Esophagus muscularis mucosa (tissue), 4 donors: Measurements from ENCODE around the gene PBX4. TPM values are rescaled to one million over a fixed set of nuclear protein-coding genes. Genes with fewer than 3 reads are reported as not detected.

ENCODE experiments used
- DNase-seq: peaks from one replicate; pipeline ENCODE4 v3.0.0-alpha.2; 2017; ENCODE audit errors: extremely low spot score
- H3K27ac ChIP-seq, 4 donors: fragments of 200-600 bp; sonication (generic); replicated peaks in 1 of 4; 1 replicate in 3 of 4; 2 replicates in 1 of 4; pipeline ENCODE4 v1.5.1; 2016 to 2019; ENCODE audit warnings: mild to moderate bottlenecking in 1 of 4
- H3K27me3 ChIP-seq, 4 donors: fragments of 200-600 bp; sonication (generic); one replicate each; pipeline versions ENCODE4 v1.5.1 to v1.6.0; 2016 to 2019
- H3K36me3 ChIP-seq, 4 donors: fragments of 200-600 bp; sonication (generic); one replicate each; pipeline ENCODE4 v1.5.1; 2016 to 2019
- H3K4me1 ChIP-seq, 4 donors: fragments of 200-600 bp; sonication (generic); one replicate each; pipeline ENCODE4 v1.5.1; 2016 to 2019
- H3K4me3 ChIP-seq, 4 donors: fragments of 200-600 bp; sonication (generic); 1 replicate in 2 of 4; 2 replicates in 2 of 4; pipeline ENCODE4 v1.5.1; 2016 to 2019; ENCODE audit warnings: mild to moderate bottlenecking in 4 of 4, moderate library complexity in 1 of 4
- H3K9me3 ChIP-seq, 4 donors: fragments of 200-600 bp; sonication (generic); 1 replicate in 3 of 4; 2 replicates in 1 of 4; pipeline ENCODE4 v1.5.1; 2016 to 2019
- CTCF ChIP-seq, 3 experiments: fragments of 200-600 bp in 2 of 3; fragments of 450-650 bp in 1 of 3; sonication (generic) in 2 of 3; IDR thresholded peaks; one replicate each; pipeline ENCODE4 v1.5.1; 2017 to 2019; ENCODE audit warnings: antibody characterized with exemption in 3 of 3, mild to moderate bottlenecking in 2 of 3, moderate library complexity in 1 of 3
- EP300 ChIP-seq: sonication (generic); formaldehyde crosslinking; IDR thresholded peaks from one replicate; pipeline ENCODE4 v1.6.1; 2017; ENCODE audit warnings: antibody characterized with exemption
- POLR2A ChIP-seq: fragments of 450-650 bp; IDR thresholded peaks from one replicate; pipeline ENCODE4 v1.6.1; 2017; ENCODE audit warnings: antibody characterized with exemption, moderate library complexity, mild to moderate bottlenecking, low read depth
- POLR2AphosphoS5 ChIP-seq, 2 donors: sonication (generic); formaldehyde crosslinking; IDR thresholded peaks; one replicate each; pipeline ENCODE4 v1.6.1; 2017; ENCODE audit warnings: antibody characterized with exemption in 2 of 2
- WGBS: methylation state at CpG from one replicate; pipeline ENCODE4 v1.1.5; 2018; 5-methylcytosine and 5-hydroxymethylcytosine counted together
- intact Hi-C: fragments of 100-400 bp; cut with DNase I; formaldehyde crosslinking; loops from one replicate; pipeline ENCODE4 v1.15.1; 2023
- total RNA-seq, 4 donors: library from RNA; depleted of rRNA; stranded (reverse); fragments of >200 nt; gene quantifications; one replicate each; pipeline versions ENCODE4 v1.1.0 to v1.2.1, GENCODE V29; 2016

PBX4 gene
- total RNA-seq, 4 donors from 2014 or later = 0.66 to 3.7 (median 0.98) TPM; not detected in 1

DNA sequence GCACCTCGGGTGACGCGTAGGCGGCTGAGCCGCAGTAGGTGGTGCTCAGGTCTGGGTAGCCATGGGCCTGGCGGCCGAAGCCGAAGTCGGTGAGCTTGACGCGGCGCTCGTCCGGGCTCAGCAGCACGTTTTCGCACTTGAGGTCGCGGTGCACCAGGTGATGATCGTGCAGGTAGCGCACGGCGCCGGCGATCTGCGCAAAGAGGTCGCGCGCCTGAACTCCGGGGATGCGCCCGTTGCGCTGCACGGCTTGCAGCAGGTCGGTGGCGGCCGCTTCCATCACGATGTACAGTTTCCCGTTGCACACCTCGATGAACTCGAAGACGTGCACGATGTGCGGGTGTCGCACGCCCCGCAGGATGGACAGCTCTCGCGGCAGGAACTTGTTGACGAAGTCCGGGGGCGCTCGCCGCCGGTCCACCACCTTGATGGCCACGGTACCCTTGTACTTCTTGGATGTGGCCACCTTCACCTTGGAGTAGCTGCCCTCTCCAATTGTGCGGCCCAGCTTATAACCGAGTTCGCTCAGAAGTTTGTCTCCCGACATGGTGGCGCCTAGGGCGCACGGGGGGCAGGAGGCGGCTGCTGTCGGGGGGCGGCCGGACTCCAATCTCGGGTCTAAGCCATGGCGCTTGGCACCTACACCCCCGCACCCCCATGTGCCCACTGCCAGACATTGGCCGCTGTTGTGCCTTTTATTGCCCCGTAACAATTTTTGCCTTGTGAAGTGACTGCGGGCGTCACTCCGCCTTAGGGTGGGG lies 103.4 kb downstream of the PBX4 start, which contains the start of gene TSSK6:
TSSK6 (minus strand) TSS at position 668 of the 761 bp plus-strand sequence; CDS start at position 547, 121 bp downstream.
- peaks cover 26 to 56% (median 48%) of the 10 kb centered on the region in 4 donors for H3K4me1 ChIP-seq
- peaks cover 0 to 5% (median 3%) of the 10 kb centered on the region in 4 donors for H3K9me3 ChIP-seq
- peaks cover 0 to 13% (median 6%) of the 10 kb centered on the region in 4 donors for H3K36me3 ChIP-seq
- no peak for DNase-seq
- no peaks in the 10 kb centered on the region for H3K27me3 ChIP-seq
- H3K27ac ChIP-seq = peak within 1 kb of the TSS; percentile 86 to 91 (median 91)
- peak within 1 kb of the TSS; percentile 76 to 97 (median 86) for H3K4me3 ChIP-seq
- intact Hi-C loops = no loop called here
- 85% methylated on average over 48 of the region's 74 CpGs for WGBS
- no peak for TF ChIP-seq EP300
- TF ChIP-seq POLR2AphosphoS5 (IDR thresholded peaks at IDR 0.05) = no peak
- no peak for TF ChIP-seq POLR2A

- peaks cover 26 to 49% (median 44%) of the 10 kb centered on the region in 4 donors for H3K4me1 ChIP-seq
- H3K4me3 ChIP-seq = peak overlapping the region; percentile 41 to 97 (median 44)
- TF ChIP-seq POLR2AphosphoS5 (IDR thresholded peaks at IDR 0.05) (peak; percentile 46 to 77), POLR2A (no peak)
- no peaks in the 10 kb centered on the region for H3K27me3 ChIP-seq
- peak overlapping the region; percentile 30 to 56 (median 42) for H3K27ac ChIP-seq
- peaks cover 0 to 5% (median 3%) of the 10 kb centered on the region in 4 donors for H3K9me3 ChIP-seq
- H3K36me3 ChIP-seq = peaks cover 0 to 5% (median 1%) of the 10 kb centered on the region in 4 donors
- no peak for DNase-seq
- WGBS = 46% methylated on average over 37 of the region's 46 CpGs
- intact Hi-C loops = no loop called here
These were observed 104.3 kb downstream of the PBX4 start for GRCh38 chr19:19514215-19514657.

- TF ChIP-seq POLR2A = no peak
- no peak for TF ChIP-seq POLR2AphosphoS5 (IDR thresholded peaks at IDR 0.05)
- no peak for TF ChIP-seq EP300
- TF ChIP-seq CTCF (IDR thresholded peaks at IDR 0.05) = no peak
- DNase-seq = no peak
- Histone ChIP-seq H3K9me3 (peaks cover 0 to 5% (median 3%) of the 10 kb centered on the region in 4 donors), H3K36me3 (no peaks in the 10 kb centered on the region), H3K4me3 (peak overlapping the region; percentile 41 to 97 (median 44)), H3K4me1 (peaks cover 26 to 43% (median 40%) of the 10 kb centered on the region in 4 donors), H3K27me3 (no peaks in the 10 kb centered on the region), H3K27ac (peak overlapping the region; percentile 30 to 56 (median 42))
- intact Hi-C loops = no loop called here
- 95% methylated on average over 8 of the region's 17 CpGs for WGBS
These were observed 104.8 kb downstream of the PBX4 start for GRCh38 chr19:19513682-19514081.

Other genes starting within 250 kb of the PBX4 start
- 10 to 100 TPM; 34.9 to 60.5 (median 42.5) TPM for gene GATAD2A, start 213.0 kb downstream of the PBX4 start, total RNA-seq
- 1 to 10 TPM in 3 of 4 donors, under 1 TPM in 1; 0.33 to 3.7 (median 1.5) TPM for gene TSSK6, start 103.1 kb downstream of the PBX4 start, total RNA-seq
- 100 to 1,000 TPM in 2 of 4 donors, 10 to 100 TPM in 2; 75.0 to 186 (median 141) TPM for gene NDUFA13, start 102.5 kb downstream of the PBX4 start, total RNA-seq
- 1 to 10 TPM; 1.2 to 3.3 (median 2.8) TPM for gene YJEFN3, start 89.8 kb downstream of the PBX4 start, total RNA-seq
- gene CILP2, start 80.4 kb downstream of the PBX4 start, total RNA-seq = under 1 TPM; 0.13 to 0.52 (median 0.29) TPM
- 1 to 10 TPM in 2 of 4 donors, under 1 TPM in 2; 0.69 to 2.7 (median 1.0) TPM for gene LPAR2, start 9.5 kb upstream of the PBX4 start, total RNA-seq
- gene GMIP, start 25.0 kb upstream of the PBX4 start, total RNA-seq = 10 to 100 TPM in 1 of 4 donors, 1 to 10 TPM in 3; 6.9 to 15.9 (median 7.5) TPM
- gene ATP13A1, start 45.0 kb upstream of the PBX4 start, total RNA-seq = 100 to 1,000 TPM in 1 of 4 donors, 10 to 100 TPM in 3; 59.3 to 104 (median 81.7) TPM
- gene ZNF101, start 50.2 kb upstream of the PBX4 start, total RNA-seq = 1 to 10 TPM; 4.5 to 7.1 (median 5.7) TPM
- 1 to 10 TPM; 5.1 to 7.9 (median 6.2) TPM for gene ZNF14, start 114.4 kb upstream of the PBX4 start, total RNA-seq
- 10 to 100 TPM; 18.5 to 24.1 (median 20.6) TPM for gene ZNF506, start 203.1 kb upstream of the PBX4 start, total RNA-seq
- gene ZNF253, start 247.2 kb upstream of the PBX4 start, total RNA-seq = 1 to 10 TPM; 5.1 to 7.1 (median 6.1) TPM